IMR-90 (cell line): ENCODE data around the gene ATP13A2. TPM values are rescaled to one million over a fixed set of nuclear protein-coding genes. Genes with fewer than 3 reads are reported as not detected.

Experiments used
- ATAC-seq: fragments of 200-7000 bp; cut with Tn5 transposase; 2 replicates; pipeline ENCODE4 v1.9.1; 2020; ENCODE audit warnings: low read depth, mild to moderate bottlenecking, moderate library complexity
- BruUV-seq: library from RNA; stranded (reverse); fragments of 400-500 nt; replicated peaks from 2 replicates; lab custom pipeline; 2021; lab: Mats Ljungman, UMichigan
- CTCF ChIA-PET: fragments of 300-600 bp; formaldehyde crosslinking; extraction: SDS; loops from one replicate; lab custom pipeline; 2021; ENCODE audit warnings: antibody characterized with exemption; lab: Yijun Ruan, JAX
- POLR2A ChIA-PET: fragments of 300-600 bp; sonication (Branson Sonifier 250); formaldehyde crosslinking; loops from one replicate; lab custom pipeline; 2022; ENCODE audit warnings: antibody characterized with exemption; ENCODE audit not compliant: unreplicated experiment; lab: Charles Lee
- DNase-seq: peaks from one replicate; pipeline ENCODE4 v3.0.0; 2013
- H2AFZ ChIP-seq: replicated peaks from 2 replicates; pipeline ENCODE3; 2013; ENCODE audit warnings: low read length, mild to moderate bottlenecking; ENCODE audit not compliant: poor library complexity
- H2AK5ac ChIP-seq: 2 replicates; pipeline ENCODE4 v1.6.1; 2013; ENCODE audit warnings: low read depth, low read length, inconsistent platforms
- H2AK9ac ChIP-seq: replicated peaks from 2 replicates; pipeline ENCODE3; 2013; ENCODE audit warnings: mild to moderate bottlenecking, low read depth, low read length, moderate library complexity; ENCODE audit not compliant: poor library complexity
- H2BK120ac ChIP-seq: 2 replicates; pipeline ENCODE4 v1.6.1; 2013; ENCODE audit warnings: low read depth, low read length, inconsistent platforms
- H2BK15ac ChIP-seq: 3 replicates; pipeline ENCODE4 v1.6.1; 2013; ENCODE audit warnings: low read depth, low read length, inconsistent platforms
- H2BK20ac ChIP-seq: 2 replicates; pipeline ENCODE4 v1.6.1; 2013; ENCODE audit warnings: low read depth, mild to moderate bottlenecking, inconsistent platforms, low read length, moderate library complexity
- H2BK5ac ChIP-seq: 2 replicates; pipeline ENCODE4 v1.6.1; 2013; ENCODE audit warnings: mild to moderate bottlenecking, low read depth, low read length, inconsistent platforms; ENCODE audit not compliant: poor library complexity, severe bottlenecking
- H3K14ac ChIP-seq: replicated peaks from 2 replicates; pipeline ENCODE4 v1.6.1; 2013; ENCODE audit warnings: low read depth, low read length, inconsistent platforms
- H3K18ac ChIP-seq: 2 replicates; pipeline ENCODE4 v1.6.1; 2013; ENCODE audit warnings: low read depth, low read length, control low read depth
- H3K23ac ChIP-seq: 2 replicates; pipeline ENCODE4 v1.6.1; 2013; ENCODE audit warnings: low read depth, low read length, inconsistent platforms
- H3K27ac ChIP-seq: 2 replicates; pipeline ENCODE4 v1.5.1; 2013; ENCODE audit warnings: mild to moderate bottlenecking, control low read depth, low read length; ENCODE audit not compliant: insufficient read depth
- H3K27me3 ChIP-seq: 2 replicates; pipeline ENCODE4 v1.6.1; 2013; ENCODE audit warnings: low read length; ENCODE audit not compliant: control insufficient read depth, insufficient read depth
- H3K36me3 ChIP-seq: 2 replicates; pipeline ENCODE4 v1.6.1; 2013; ENCODE audit warnings: low read length, mixed read lengths; ENCODE audit not compliant: control insufficient read depth, insufficient read depth
- H3K4ac ChIP-seq: 2 replicates; pipeline ENCODE4 v1.6.1; 2013; ENCODE audit warnings: low read depth, low read length, inconsistent platforms
- H3K4me1 ChIP-seq: 2 replicates; pipeline ENCODE4 v1.6.1; 2013; ENCODE audit warnings: low read length, mixed read lengths; ENCODE audit not compliant: control insufficient read depth, insufficient read depth
- H3K4me2 ChIP-seq: 2 replicates; pipeline ENCODE4 v1.6.1; 2013; ENCODE audit warnings: low read depth, mild to moderate bottlenecking, control low read depth, low read length, moderate library complexity
- H3K4me3 ChIP-seq: 2 replicates; pipeline ENCODE4 v1.5.1; 2013; ENCODE audit warnings: low read depth, mild to moderate bottlenecking, control low read depth, low read length, moderate library complexity; ENCODE audit not compliant: insufficient read depth
- H3K56ac ChIP-seq: 2 replicates; pipeline ENCODE4 v1.6.1; 2013; ENCODE audit warnings: low read length, inconsistent platforms; ENCODE audit not compliant: insufficient read depth; ENCODE audit errors: extremely low read depth
- H3K79me1 ChIP-seq, 2 experiments: 2 replicates each; pipeline ENCODE4 v1.6.1; 2013; ENCODE audit warnings: low read length in 2 of 2, inconsistent platforms in 1 of 2, low read depth in 1 of 2
- H3K9ac ChIP-seq: 2 replicates; pipeline ENCODE4 v1.6.1; 2013; ENCODE audit warnings: low read depth, low read length, control low read depth
- H3K9me1 ChIP-seq: 2 replicates; pipeline ENCODE4 v1.6.1; 2013; ENCODE audit warnings: low read length, inconsistent platforms; ENCODE audit not compliant: insufficient read depth
- H3K9me3 ChIP-seq: 2 replicates; pipeline ENCODE4 v1.6.1; 2013; ENCODE audit warnings: low read length; ENCODE audit not compliant: control insufficient read depth, insufficient read depth
- H4K20me1 ChIP-seq: 2 replicates; pipeline ENCODE4 v1.6.1; 2013; ENCODE audit warnings: low read length, inconsistent platforms; ENCODE audit not compliant: insufficient read depth
- H4K5ac ChIP-seq: 2 replicates; pipeline ENCODE4 v1.6.1; 2013; ENCODE audit warnings: mild to moderate bottlenecking, low read depth, low read length, control low read depth
- H4K8ac ChIP-seq, 2 experiments: 2 replicates each; pipeline ENCODE4 v1.6.1; 2013; ENCODE audit warnings: low read depth in 2 of 2, low read length in 2 of 2, control low read depth in 1 of 2, inconsistent platforms in 1 of 2
- H4K91ac ChIP-seq: 2 replicates; pipeline ENCODE4 v1.6.1; 2013; ENCODE audit warnings: low read depth, low read length, inconsistent platforms; ENCODE audit not compliant: insufficient read depth
- CEBPB ChIP-seq: IDR thresholded peaks from 2 replicates; pipeline ENCODE4 v1.6.1; 2012; ENCODE audit warnings: low read depth, low read length, improper control_type of control experiment
- FOS ChIP-seq: fragments of 150-350 bp; IDR thresholded peaks from 2 replicates; pipeline ENCODE4 v1.6.1; 2016; ENCODE audit warnings: low read depth, low read length
- MAFK ChIP-seq: IDR thresholded peaks from 2 replicates; pipeline ENCODE4 v1.6.1; 2012; ENCODE audit warnings: low read depth, low read length, improper control_type of control experiment
- MXI1 ChIP-seq: IDR thresholded peaks from 2 replicates; pipeline ENCODE4 v1.6.1; 2012; ENCODE audit warnings: low read depth, mild to moderate bottlenecking, low read length, moderate library complexity, borderline replicate concordance
- NFE2L2 ChIP-seq: fragments of 150-350 bp; IDR thresholded peaks from 2 replicates; pipeline ENCODE4 v1.6.1; 2016; ENCODE audit warnings: low read depth, mild to moderate bottlenecking, low read length
- RFX5 ChIP-seq: IDR thresholded peaks from 2 replicates; pipeline ENCODE4 v1.8.0; 2012; ENCODE audit warnings: low read depth, mild to moderate bottlenecking, low read length, moderate library complexity
- WGBS, 2 experiments: methylation state at CpG; one replicate each; pipeline versions ENCODE4 v1.1.5 to v1.1.7; 2013; ENCODE audit warnings: missing lambda C conversion rate in 2 of 2; ENCODE audit not compliant: insufficient read length in 1 of 2; ENCODE audit errors: extremely low coverage in 2 of 2; 5-methylcytosine and 5-hydroxymethylcytosine counted together
- dilution Hi-C: fragments of 300-500 bp; cut with HindIII; formaldehyde crosslinking; loops from one replicate; pipeline ENCODE4 v1.14.3; 2018; ENCODE audit warnings: low sequenced_read_pairs; ENCODE audit not compliant: unreplicated experiment
- in situ Hi-C: fragments of 300-500 bp; cut with MboI; formaldehyde crosslinking; loops from 3 replicates; pipeline ENCODE4 v1.14.3; 2019; ENCODE audit warnings: low sequenced_read_pairs, inconsistent platforms, mixed read lengths
- intact Hi-C: fragments of 100-400 bp; cut with micrococcal nuclease; formaldehyde crosslinking; loops from 2 replicates; pipeline ENCODE4 v1.10.0; 2022
- polyA plus RNA-seq, 3 experiments: library from polyadenylated mRNA; depleted of rRNA; stranded (reverse); fragments of >200 nt; gene quantifications; 2 replicates each; pipeline ENCODE4 v1.2.3, GENCODE V29; 2012; ENCODE audit warnings: low replicate concordance in 1 of 3
- total RNA-seq: library from RNA; depleted of rRNA; stranded (reverse); fragments of >200 nt; gene quantifications from 2 replicates; pipeline ENCODE4 v1.2.3, GENCODE V29; 2012
- TF ChIP-seq, protein P1 (sequence below): conservative IDR thresholded peaks from 2 replicates; pipeline ENCODE4 v1.5.1; 2012; ENCODE audit warnings: mild to moderate bottlenecking, low read depth, low read length, improper control_type of control experiment

The ATP13A2 gene
- total and polyA plus RNA-seq, 2 of the 4 experiments (the other 2 are of a cell fraction): 5.7 to 18.9 TPM

DNA sequence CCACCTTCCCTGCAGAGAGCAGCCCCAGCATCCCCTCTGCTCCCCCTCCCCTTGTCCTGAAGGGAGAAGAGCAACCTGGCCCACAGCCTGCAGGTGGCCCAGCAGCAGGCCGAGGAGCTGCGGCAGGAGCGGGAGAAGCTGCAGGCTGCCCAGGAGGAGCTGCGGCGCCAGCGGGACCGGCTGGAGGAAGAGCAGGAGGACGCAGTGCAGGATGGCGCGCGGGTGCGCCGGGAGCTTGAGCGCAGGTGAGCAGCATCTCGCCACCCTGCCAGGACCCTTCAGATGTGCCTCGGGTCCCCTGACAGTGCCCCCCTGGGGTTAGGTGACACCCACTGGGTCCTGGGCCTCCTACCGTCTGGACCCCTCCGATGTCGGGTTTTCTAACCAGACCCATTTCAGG, 67.7 kb downstream of the ATP13A2 start:
- Histone ChIP-seq H3K14ac (no peak overlapping the region), H3K4me2 (no peak overlapping the region), H2BK15ac (no peak overlapping the region), H3K9me3 (no peaks in the 10 kb centered on the region), H3K4me1 (no peaks in the 10 kb centered on the region), H2BK120ac (no peak overlapping the region), H4K5ac (no peak overlapping the region), H4K91ac (no peak overlapping the region), H3K27ac (no peak overlapping the region), H3K23ac (no peak overlapping the region), H2BK20ac (no peak overlapping the region), H3K9me1 (peaks cover 4% of the 10 kb centered on the region), H3K4me3 (no peak overlapping the region), H3K9ac (no peak overlapping the region), H2AK5ac (no peak overlapping the region), H3K79me1 (no peaks in the 10 kb centered on the region), H3K18ac (no peak overlapping the region), H2BK5ac (no peak overlapping the region), H3K56ac (no peak overlapping the region), H3K36me3 (peaks cover 3% of the 10 kb centered on the region), H4K8ac (no peak overlapping the region), H2AFZ (no peak overlapping the region), H3K4ac (no peak overlapping the region), H4K20me1 (peaks cover 4% of the 10 kb centered on the region; the same call in 1 of the 2 replicates), H3K27me3 (no peaks in the 10 kb centered on the region), H2AK9ac (no peak overlapping the region)
- CTCF ChIA-PET: no interaction called here
- in situ Hi-C loops (no loop called here), dilution Hi-C loops (no loop called here), intact Hi-C loops (no loop called here)
- TF ChIP-seq, protein P1, sequence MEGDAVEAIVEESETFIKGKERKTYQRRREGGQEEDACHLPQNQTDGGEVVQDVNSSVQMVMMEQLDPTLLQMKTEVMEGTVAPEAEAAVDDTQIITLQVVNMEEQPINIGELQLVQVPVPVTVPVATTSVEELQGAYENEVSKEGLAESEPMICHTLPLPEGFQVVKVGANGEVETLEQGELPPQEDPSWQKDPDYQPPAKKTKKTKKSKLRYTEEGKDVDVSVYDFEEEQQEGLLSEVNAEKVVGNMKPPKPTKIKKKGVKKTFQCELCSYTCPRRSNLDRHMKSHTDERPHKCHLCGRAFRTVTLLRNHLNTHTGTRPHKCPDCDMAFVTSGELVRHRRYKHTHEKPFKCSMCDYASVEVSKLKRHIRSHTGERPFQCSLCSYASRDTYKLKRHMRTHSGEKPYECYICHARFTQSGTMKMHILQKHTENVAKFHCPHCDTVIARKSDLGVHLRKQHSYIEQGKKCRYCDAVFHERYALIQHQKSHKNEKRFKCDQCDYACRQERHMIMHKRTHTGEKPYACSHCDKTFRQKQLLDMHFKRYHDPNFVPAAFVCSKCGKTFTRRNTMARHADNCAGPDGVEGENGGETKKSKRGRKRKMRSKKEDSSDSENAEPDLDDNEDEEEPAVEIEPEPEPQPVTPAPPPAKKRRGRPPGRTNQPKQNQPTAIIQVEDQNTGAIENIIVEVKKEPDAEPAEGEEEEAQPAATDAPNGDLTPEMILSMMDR: no peak
- TF ChIP-seq MXI1 (no peak), MAFK (no peak), CEBPB (no peak), FOS (no peak), NFE2L2 (no peak), RFX5 (no peak)
- DNase-seq (no peak), ATAC-seq (no peak)
- BruUV-seq: no TSS peak
- WGBS, 2 experiments: 91% methylated on average over 11 of the region's 19 CpGs; no CpG with 5 or more reads in 1 of the 2 experiments
- POLR2A ChIA-PET: no interaction called here
